ENCODE measurements around the gene LRRC56. TPM values are rescaled to one million over a fixed set of nuclear protein-coding genes. Genes with fewer than 3 reads are reported as not detected.

The LRRC56 gene
- total RNA-seq, 1 experiment from 2014 or later = 3.4 TPM

DNA sequence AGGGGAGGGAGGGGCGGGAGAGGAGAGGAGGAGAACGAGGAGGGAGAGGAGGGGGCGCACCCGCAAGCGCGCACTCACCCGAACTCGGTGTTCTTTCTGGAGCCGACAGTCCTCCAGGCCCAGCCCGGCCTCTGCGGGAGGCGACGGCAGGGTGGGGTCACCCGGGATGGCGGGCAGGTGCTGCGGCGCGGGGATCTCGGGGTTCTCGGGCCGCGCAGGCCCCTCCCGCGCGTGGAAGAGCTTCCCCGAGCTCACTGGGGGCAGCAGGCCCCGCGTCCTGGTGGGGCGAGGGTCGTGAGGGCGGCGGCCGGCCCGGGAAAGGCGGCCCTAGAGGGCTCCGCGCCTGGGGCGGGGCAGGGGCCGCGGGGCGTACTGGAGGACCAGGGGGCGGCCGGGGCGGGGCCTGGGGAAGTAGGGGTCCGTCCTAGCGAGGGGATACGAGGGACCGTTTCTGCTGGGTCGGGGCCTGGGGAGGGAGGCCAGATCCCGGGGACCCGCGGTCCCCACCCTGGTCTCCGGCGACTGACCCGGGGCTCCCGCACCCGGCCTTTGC lies 18.0 kb downstream of the LRRC56 start:
- Histone ChIP-seq H3K27me3 (ENCODE audit: insufficient read depth, low read length) (peaks cover 5% of the 10 kb centered on the region; the same call in 1 of the 2 replicates), H3K23ac (ENCODE audit: insufficient read length, low read depth, low read length) (no peak overlapping the region), H3K18ac (ENCODE audit: insufficient read length, low read depth, low read length) (no peak overlapping the region), H4K20me1 (ENCODE audit: control insufficient read depth, insufficient read depth, insufficient read length) (no peaks in the 10 kb centered on the region), H2AFZ (ENCODE audit: low read length) (no peak overlapping the region), H4K5ac (ENCODE audit: insufficient read length, low read depth, low read length) (no peak overlapping the region), H3K79me1 (ENCODE audit: insufficient read depth, low read depth, low read length, poor library complexity, severe bottlenecking) (no peaks in the 10 kb centered on the region), H3K4ac (ENCODE audit: low read depth, low read length) (no peak overlapping the region), H4K91ac (ENCODE audit: insufficient read length, low read depth, low read length) (no peak overlapping the region), H4K8ac (replicated peaks; ENCODE audit: insufficient read length, low read depth, low read length) (no peak overlapping the region), H2BK15ac (ENCODE audit: low read depth, low read length) (no peak overlapping the region), H2AK5ac (ENCODE audit: insufficient read length, low read length) (no peak overlapping the region), H3K23me2 (ENCODE audit: insufficient read length, low read depth, low read length, poor library complexity, severe bottlenecking) (peaks cover 7% of the 10 kb centered on the region), H3K4me1 (ENCODE audit: insufficient read depth, low read length) (no peaks in the 10 kb centered on the region), H2BK20ac (ENCODE audit: low read depth, low read length, poor library complexity, severe bottlenecking) (no peak overlapping the region), H2BK5ac (ENCODE audit: insufficient read length, low read length) (no peak overlapping the region), H3K56ac (ENCODE audit: insufficient read length, low read depth, low read length) (no peak overlapping the region), H3K79me2 (ENCODE audit: insufficient read depth, low read length) (no peaks in the 10 kb centered on the region), H2BK12ac (ENCODE audit: insufficient read length, low read depth, low read length) (no peak overlapping the region), H3T11ph (ENCODE audit: low read length) (no peak overlapping the region), H2BK120ac (ENCODE audit: low read depth, low read length, poor library complexity, severe bottlenecking) (no peak overlapping the region), H3K4me2 (ENCODE audit: insufficient read depth, insufficient read length, low read length) (peak overlapping the region; percentile 37), H3K14ac (ENCODE audit: insufficient read depth, low read length) (no peak overlapping the region; the same call in 1 of the 2 replicates), H3K27ac (ENCODE audit: insufficient read length, low read depth, low read length) (no peak overlapping the region), H3K9ac (ENCODE audit: extremely low read depth, insufficient read length, low read length) (no peak overlapping the region), H3K9me3 (ENCODE audit: control insufficient read depth, low read depth, low read length) (no peaks in the 10 kb centered on the region)
- H3K4me1 Mint-ChIP-seq = peaks cover 7 to 17% of the 10 kb centered on the region in 2 experiments
- no CpG with 5 or more reads among the region's 57 CpGs for WGBS (ENCODE audit: extremely low coverage, insufficient read length, low lambda C conversion rate)
- no peak for DNase-seq
- peaks cover 34% of the 10 kb centered on the region for H3K27me3 Mint-ChIP-seq (ENCODE audit: low read depth)
- no peaks in the 10 kb centered on the region; a peak in 2 of 5 replicates for H3K9me3 Mint-ChIP-seq
- peaks cover 0 to 2% (median 0%) of the 10 kb centered on the region in 3 experiments; a peak in 4 of 7 replicates for H3K36me3 Mint-ChIP-seq (ENCODE audit: insufficient read depth in 1 of 3, low read depth in 3 of 3)
- H3K27ac Mint-ChIP-seq = no peak overlapping the region
- TF ChIP-seq, protein P1, sequence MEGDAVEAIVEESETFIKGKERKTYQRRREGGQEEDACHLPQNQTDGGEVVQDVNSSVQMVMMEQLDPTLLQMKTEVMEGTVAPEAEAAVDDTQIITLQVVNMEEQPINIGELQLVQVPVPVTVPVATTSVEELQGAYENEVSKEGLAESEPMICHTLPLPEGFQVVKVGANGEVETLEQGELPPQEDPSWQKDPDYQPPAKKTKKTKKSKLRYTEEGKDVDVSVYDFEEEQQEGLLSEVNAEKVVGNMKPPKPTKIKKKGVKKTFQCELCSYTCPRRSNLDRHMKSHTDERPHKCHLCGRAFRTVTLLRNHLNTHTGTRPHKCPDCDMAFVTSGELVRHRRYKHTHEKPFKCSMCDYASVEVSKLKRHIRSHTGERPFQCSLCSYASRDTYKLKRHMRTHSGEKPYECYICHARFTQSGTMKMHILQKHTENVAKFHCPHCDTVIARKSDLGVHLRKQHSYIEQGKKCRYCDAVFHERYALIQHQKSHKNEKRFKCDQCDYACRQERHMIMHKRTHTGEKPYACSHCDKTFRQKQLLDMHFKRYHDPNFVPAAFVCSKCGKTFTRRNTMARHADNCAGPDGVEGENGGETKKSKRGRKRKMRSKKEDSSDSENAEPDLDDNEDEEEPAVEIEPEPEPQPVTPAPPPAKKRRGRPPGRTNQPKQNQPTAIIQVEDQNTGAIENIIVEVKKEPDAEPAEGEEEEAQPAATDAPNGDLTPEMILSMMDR (conservative IDR thresholded peaks at IDR 0.05) = no peak
- H3K4me3 Mint-ChIP-seq = peak overlapping the region; percentile 58 to 73
